AG04450 (cell line): ENCODE data around the gene TRIO. TPM values are rescaled to one million over a fixed set of nuclear protein-coding genes. Genes with fewer than 3 reads are reported as not detected.
A peak's percentile ranks its signal among the peaks of the same experiment; 100 is the strongest.

ENCODE experiments used
- CTCF ChIA-PET: fragments of 300-600, 350-600 bp; formaldehyde crosslinking; extraction: SDS; loops from one replicate; lab custom pipeline; 2022; ENCODE audit warnings: antibody characterized with exemption, inconsistent platforms; lab: Charles Lee
- POLR2A ChIA-PET: fragments of 350-600 bp; formaldehyde crosslinking; extraction: SDS; loops from one replicate; lab custom pipeline; 2021; ENCODE audit warnings: antibody characterized with exemption, inconsistent platforms; lab: Yijun Ruan, JAX
- DNase-seq: peaks from one replicate; pipeline ENCODE4 v3.0.0-alpha.2; 2011; ENCODE audit warnings: low read depth, low spot score
- H3K27ac ChIP-seq: one replicate; pipeline ENCODE4 v1.5.1; 2012; ENCODE audit warnings: low read depth, low read length, control low read depth
- H3K27me3 ChIP-seq: one replicate; pipeline ENCODE4 v1.6.0; 2012; ENCODE audit warnings: low read length; ENCODE audit not compliant: control insufficient read depth, insufficient read depth
- H3K4me3 ChIP-seq: 2 replicates; pipeline ENCODE4 v1.5.1; 2011; ENCODE audit warnings: mild to moderate bottlenecking, low read depth, low read length, control low read depth
- H3K9me3 ChIP-seq: 2 replicates; pipeline ENCODE4 v1.5.1; 2012; ENCODE audit warnings: low read length; ENCODE audit not compliant: control insufficient read depth, insufficient read depth
- CTCF ChIP-seq: IDR thresholded peaks from 2 replicates; pipeline ENCODE4 v1.5.1; 2011; ENCODE audit warnings: low read depth, low read length, control low read depth, inconsistent platforms
- polyA plus RNA-seq: library from polyadenylated mRNA; depleted of rRNA; stranded (reverse); fragments of >200 nt; gene quantifications from 2 replicates; pipeline ENCODE4 v1.2.3, GENCODE V29; 2011

Gene TRIO
- polyA plus RNA-seq, 1 experiment: 268 TPM

- TF ChIP-seq CTCF: no peak
- no peaks in the 10 kb centered on the region; the same call in 1 of the 2 replicates for H3K9me3 ChIP-seq
- ChIA-PET CTCF (interaction anchor here (1.1 kb wide), 1 partner anchor 158 kb away, joined by 4 read pairs; no protein-coding TSS in a partner anchor), POLR2A (interaction anchor here (0.5 kb wide), 1 partner anchor 27 kb away, joined by 9 read pairs; no protein-coding TSS in a partner anchor)
- no peaks in the 10 kb centered on the region for H3K27me3 ChIP-seq
- DNase-seq: no peak
- H3K27ac ChIP-seq: peak overlapping the region; percentile 52
- H3K4me3 ChIP-seq: no peak overlapping the region
Observed at GRCh38 chr5:14491015-14491915, 348.1 kb downstream of the TRIO start.

GRCh38 chr5:14492331-14492964, 349.3 kb downstream of the TRIO start:
- TF ChIP-seq CTCF: no peak
- no peak overlapping the region for H3K27ac ChIP-seq
- no peak overlapping the region for H3K4me3 ChIP-seq
- CTCF ChIA-PET: no interaction called here
- no peaks in the 10 kb centered on the region; the same call in 1 of the 2 replicates for H3K9me3 ChIP-seq
- DNase-seq: no peak
- POLR2A ChIA-PET: no interaction called here
- H3K27me3 ChIP-seq: no peaks in the 10 kb centered on the region

- no peaks in the 10 kb centered on the region for H3K9me3 ChIP-seq
- H3K27me3 ChIP-seq: no peaks in the 10 kb centered on the region
- no peak overlapping the region for H3K27ac ChIP-seq
- ChIA-PET CTCF (interaction anchor here (2.1 kb wide), 1 partner anchor 154 kb away, joined by 8 read pairs; no protein-coding TSS in a partner anchor), POLR2A (no interaction called here)
- no peak for TF ChIP-seq CTCF
- no peak for DNase-seq
- H3K4me3 ChIP-seq: no peak overlapping the region
Observed at GRCh38 chr5:14495301-14495700, 352.2 kb downstream of the TRIO start.

GRCh38 chr5:14497311-14497710, 354.2 kb downstream of the TRIO start:
- no peak for DNase-seq
- POLR2A ChIA-PET: no interaction called here
- Histone ChIP-seq H3K9me3 (no peaks in the 10 kb centered on the region), H3K4me3 (no peak overlapping the region), H3K27me3 (no peaks in the 10 kb centered on the region), H3K27ac (no peak overlapping the region)
- no peak for TF ChIP-seq CTCF
- CTCF ChIA-PET: interaction anchor here (1.6 kb wide), 1 partner anchor 151 kb away, joined by 5 read pairs; no protein-coding TSS in a partner anchor
